Measurements from ENCODE around the gene SEC63. TPM values are rescaled to one million over a fixed set of nuclear protein-coding genes. Genes with fewer than 3 reads are reported as not detected.
A peak's percentile ranks its signal among the peaks of the same experiment; 100 is the strongest.
"Not testable (repeated sequence)": the region's sequence is repeated elsewhere in the genome, so short reads cannot be mapped to it uniquely, and the experiment has no call there.

Gene SEC63
- total RNA-seq, 1 donor from 2014 or later = 135 TPM

DNA sequence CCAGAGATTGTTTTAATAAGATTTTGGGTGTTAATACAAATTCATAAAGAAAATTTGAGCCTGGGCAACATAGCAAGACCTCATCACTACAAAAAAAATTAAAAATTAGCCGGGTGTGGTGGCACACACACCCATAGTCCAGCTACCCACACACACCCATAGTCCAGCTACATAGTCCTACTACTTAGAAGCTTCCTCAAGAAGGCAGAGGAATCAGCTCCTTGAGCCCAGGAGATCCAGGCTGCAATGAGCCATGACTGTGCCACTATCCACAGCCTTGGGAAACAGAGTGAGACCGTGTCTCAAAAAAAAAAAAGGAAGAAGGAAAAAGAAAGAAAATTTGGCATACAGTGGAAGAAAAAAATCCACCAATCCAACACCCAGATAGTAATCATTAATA is 16.8 kb downstream of the SEC63 start:
- ATAC-seq = no peak
- intact Hi-C loops (cut with DNase I) = no loop called here

DNA sequence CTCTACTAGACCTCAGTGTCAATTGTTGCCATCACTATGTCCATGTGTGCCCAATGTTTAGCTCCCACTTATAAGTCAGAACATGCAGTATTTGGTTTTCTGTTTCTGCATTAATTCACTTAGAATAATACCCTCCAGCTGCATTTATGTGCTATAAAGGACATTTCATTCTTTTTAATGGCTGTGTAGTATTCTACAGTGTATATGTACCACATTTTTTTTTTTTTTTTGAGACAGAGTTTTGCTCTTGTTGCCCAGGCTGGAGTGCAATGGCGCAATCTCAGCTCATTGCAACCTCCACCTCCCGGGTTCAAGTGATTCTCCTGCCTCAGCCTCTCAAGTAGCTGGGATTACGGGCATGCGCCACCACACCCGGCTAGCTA is 21.1 kb downstream of the SEC63 start:
- DNase-seq (ENCODE audit: low spot score); ATAC-seq; intact Hi-C loops (cut with DNase I): not testable (repeated sequence)

More for the DNA sequence above, 16.8 kb downstream of the SEC63 start:
- DNase-seq (ENCODE audit: low spot score) = no peak

DNA sequence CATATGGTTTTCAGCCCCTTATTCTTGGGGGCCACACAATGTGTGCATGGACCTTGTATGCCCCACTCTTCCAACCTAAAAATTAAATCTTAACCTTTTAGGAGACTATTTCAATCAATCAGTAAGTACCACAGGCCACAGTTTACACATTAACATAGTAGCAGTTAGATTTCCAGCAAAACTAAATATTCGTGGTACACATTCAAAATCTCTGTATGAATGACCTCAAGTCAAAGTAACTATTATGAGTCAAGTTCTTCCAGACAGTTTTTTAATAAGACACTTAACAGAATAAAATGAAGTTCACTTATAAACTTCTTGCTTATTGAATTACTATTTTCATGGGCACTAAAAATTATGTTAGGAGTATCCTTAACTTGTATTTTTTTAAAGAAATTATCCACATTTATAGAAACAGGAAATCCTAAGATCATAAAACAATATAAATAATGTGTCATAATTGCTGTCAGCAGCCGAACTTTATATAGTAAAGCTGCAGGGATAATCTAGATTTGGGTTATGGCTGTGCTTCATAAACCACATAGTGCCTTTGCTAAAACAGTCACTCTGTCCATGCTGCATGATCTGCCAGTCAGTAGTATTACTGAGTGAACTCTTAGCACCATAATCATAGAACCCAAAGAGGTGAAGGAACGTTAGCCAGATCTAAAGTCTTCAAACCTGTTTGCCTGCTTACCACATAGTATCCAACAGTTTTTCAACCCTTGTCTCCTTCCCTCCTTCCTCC is 21.7 kb downstream of the SEC63 start:
- intact Hi-C loops (cut with DNase I) = no loop called here

DNA sequence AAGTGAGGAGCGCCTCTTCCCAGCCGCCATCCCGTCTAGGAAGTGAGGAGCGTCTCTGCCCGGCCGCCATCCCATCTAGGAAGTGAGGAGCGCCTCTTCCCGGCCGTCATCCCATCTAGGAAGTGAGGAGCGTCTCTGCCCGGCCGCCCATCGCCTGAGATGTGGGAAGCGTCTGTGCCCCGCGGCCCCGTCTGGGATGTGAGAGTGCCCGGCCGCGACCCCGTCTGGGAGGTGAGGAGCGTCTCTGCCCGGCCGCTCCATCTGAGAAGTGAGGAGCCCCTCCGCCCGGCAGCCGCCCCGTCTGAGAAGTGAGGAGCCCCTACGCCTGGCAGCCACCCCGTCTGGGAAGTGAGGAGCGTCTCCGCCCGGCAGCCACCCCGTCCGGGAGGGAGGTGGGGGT is 23.8 kb downstream of the SEC63 start:
- DNase-seq (ENCODE audit: low spot score); intact Hi-C loops (cut with DNase I); ATAC-seq: not testable (repeated sequence)

More for the DNA sequence above, 21.7 kb downstream of the SEC63 start:
- DNase-seq (ENCODE audit: low spot score) = no peak
- ATAC-seq = no peak

DNA sequence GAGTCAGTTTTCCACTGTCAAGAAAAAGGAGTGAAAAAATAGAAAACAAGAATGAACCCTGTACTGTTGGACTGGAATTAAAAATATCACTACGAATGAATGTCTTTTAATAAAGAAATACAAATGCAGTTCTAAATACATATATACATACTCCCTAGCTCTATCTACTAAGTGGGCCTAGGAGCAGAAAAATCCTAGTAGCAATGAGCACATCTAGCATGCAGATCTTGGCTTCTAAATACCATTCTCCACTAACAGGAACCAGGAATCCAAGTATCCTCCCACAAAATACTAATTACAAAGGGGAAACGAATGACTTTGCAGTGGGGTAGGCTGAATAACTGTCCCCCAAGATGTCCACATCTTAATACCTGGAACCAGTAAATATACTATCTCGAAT is 25.4 kb downstream of the SEC63 start:
- DNase-seq (ENCODE audit: low spot score) (no peak), ATAC-seq (no peak)
- intact Hi-C loops (cut with DNase I) = no loop called here

GRCh38 chr6:107931894-107932293 is 26.1 kb downstream of the SEC63 start:
- intact Hi-C loops (cut with DNase I) = no loop called here
- DNase-seq (ENCODE audit: low spot score) (no peak), ATAC-seq (no peak)

DNA sequence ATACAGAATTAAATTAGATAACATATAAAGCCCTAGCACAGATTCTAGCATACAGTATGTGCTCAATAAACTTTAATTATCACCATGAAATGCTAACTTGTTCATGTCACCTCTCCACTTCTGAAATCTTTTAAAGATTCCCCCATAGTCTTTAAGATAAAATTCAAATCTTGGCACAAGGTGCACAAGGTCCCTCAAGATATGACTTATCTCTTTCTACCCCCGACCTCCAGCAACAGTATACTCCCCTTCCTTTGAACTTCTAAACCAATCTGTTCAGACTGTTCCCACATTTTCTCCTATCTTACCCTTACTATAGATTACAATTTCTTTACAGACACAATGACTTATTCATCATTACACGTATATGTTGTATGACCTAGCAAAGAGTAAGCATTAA is 29.0 kb downstream of the SEC63 start:
- intact Hi-C loops (cut with DNase I) = no loop called here
- DNase-seq (ENCODE audit: low spot score) (no peak), ATAC-seq (no peak)

- ATAC-seq (peak; percentile 74), DNase-seq (ENCODE audit: low spot score) (peak; percentile 61)
- intact Hi-C loops (cut with DNase I) = not testable (repeated sequence)
These were observed 31.1 kb downstream of the SEC63 start for GRCh38 chr6:107926697-107927544.

DNA sequence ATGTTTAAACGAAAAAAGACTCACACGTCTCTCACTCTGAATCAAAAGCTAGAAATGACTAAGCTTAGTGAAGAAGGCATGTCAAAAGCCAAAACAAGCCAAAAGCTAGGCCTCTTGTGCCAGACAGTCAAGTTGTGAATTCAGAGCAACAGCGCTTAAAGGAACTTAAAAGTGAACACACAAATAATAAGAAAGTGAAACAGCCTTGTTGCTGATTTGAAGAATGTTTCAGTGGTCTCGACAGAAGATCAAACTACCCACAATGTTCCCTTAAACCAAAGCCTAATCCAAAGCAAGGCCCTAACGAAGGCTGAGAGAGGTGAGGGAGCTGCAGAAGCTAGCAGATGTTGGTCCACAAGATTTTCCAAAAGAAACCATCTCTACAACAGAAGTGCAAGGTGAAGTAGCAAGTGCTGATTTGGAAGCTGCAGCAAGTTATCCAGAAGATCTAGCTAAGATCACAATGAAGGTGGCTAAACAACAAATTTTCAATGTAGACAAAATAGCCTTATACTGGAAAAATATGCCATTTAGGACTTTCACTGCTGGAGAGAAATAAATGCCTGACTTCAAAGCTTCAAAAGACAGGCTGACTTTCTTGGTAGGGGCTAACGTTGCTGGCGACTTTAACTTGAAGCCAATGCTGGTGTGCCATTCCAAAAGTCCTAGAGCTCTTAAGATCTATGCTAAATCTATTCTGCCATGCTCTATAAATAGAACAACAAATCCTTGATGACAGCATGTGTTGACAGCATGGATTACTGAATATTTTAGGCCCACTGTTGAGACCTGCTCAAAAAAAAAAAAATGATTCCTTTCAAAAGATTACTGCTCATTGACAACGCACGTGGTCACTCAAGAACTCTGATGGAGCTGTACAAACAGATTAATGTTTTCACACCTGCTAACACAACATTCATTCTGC is 40.3 kb downstream of the SEC63 start:
- DNase-seq (ENCODE audit: low spot score) = no peak
- no peak for ATAC-seq
- intact Hi-C loops (cut with DNase I) = no loop called here

DNA sequence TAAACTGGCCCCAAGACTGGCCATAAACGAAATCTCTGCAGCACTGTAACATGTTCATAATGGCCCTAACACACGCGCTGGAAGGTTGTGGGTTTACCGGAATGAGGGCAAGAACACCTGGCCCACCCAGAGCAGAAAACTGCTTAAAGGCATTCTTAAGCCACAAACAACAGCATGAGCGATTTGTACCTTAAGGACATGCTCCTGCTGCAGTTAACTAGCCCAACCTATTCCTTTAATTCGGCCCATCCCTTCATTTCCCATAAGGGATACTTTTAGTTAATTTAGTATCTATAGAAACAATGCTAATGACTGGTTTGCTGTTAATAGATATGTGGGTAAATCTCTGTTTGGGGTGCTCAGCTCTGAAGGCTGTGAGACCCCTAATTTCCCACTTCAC is 41.0 kb downstream of the SEC63 start:
- DNase-seq (ENCODE audit: low spot score); intact Hi-C loops (cut with DNase I); ATAC-seq: not testable (repeated sequence)

- ATAC-seq = no peak
- intact Hi-C loops (cut with DNase I) = no loop called here
These were observed 46.3 kb downstream of the SEC63 start for GRCh38 chr6:107911692-107912091.

DNA sequence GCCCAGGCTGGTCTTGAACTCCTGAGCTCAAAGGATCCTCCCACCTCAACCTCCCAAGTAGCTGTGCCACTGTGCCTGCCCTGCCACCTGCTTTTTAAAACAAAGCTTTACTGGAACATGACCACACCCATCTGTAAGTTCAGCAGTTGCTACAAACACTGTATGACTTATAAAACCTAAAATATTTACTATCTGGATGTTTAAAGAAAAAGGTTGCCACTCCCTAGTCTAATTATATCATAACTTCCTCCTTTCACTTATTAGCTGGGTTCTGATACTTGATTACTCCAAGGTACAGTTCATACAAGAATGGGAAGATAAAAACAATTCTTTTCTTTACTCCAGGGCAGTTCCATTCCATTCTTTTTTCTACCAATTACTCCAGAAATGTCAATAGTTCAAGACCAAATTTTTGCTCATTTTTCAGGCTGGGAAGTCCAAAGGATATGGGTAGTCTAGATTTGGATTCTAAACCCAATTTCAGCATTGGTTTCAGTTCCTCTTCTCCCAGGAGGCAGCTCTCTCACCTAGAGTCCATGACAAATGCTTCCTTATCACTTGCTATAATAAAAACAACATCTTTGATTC is 63.1 kb downstream of the SEC63 start:
- ATAC-seq (no peak), DNase-seq (ENCODE audit: low spot score) (no peak)
- intact Hi-C loops (cut with DNase I) = no loop called here

More at GRCh38 chr6:107911692-107912091, 46.3 kb downstream of the SEC63 start:
- DNase-seq (ENCODE audit: low spot score) = no peak

DNA sequence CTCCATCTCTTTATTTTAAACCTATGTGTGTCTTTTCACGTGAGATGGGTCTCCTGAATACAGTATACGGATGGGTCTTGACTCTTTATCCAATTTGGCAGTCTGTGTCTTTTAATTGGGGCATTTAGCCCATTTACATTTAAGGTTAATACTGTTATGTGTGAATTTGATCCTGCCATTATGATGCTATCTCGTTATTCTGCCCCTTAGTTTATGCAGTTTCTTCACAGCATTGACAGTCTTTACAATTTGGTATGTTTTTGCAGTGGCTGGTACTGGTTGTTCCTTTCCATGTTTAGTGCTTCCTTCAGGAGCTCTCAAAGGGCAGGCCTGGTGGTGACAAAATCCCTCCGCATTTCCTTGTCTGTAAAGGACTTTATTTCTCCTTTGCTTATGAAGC is 67.6 kb downstream of the SEC63 start:
- intact Hi-C loops (cut with DNase I); ATAC-seq; DNase-seq (ENCODE audit: low spot score): not testable (repeated sequence)

GRCh38 chr6:107885950-107886349 is 72.1 kb downstream of the SEC63 start:
- ATAC-seq; intact Hi-C loops (cut with DNase I); DNase-seq (ENCODE audit: low spot score): not testable (repeated sequence)

DNA sequence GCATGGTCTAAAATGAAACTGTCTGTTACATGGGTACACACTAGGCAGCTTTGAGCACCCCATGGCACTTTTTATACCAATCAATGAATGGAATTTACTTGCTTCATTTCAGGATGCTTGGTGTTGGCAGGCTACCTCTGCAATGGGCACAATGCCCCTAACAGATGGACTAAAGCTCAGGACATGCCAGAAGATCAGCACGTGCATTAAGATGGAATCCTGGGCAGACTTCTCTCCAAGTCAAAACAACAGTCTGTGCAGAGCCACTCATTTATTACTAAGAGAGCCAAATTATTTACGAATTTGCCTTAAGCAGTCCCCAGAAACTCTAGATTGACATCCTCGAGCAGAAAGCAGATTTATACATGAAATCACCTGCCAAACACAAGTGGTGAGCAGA is 78.1 kb downstream of the SEC63 start:
- intact Hi-C loops (cut with DNase I) = no loop called here
- no peak for ATAC-seq
- DNase-seq (ENCODE audit: low spot score) = no peak

DNA sequence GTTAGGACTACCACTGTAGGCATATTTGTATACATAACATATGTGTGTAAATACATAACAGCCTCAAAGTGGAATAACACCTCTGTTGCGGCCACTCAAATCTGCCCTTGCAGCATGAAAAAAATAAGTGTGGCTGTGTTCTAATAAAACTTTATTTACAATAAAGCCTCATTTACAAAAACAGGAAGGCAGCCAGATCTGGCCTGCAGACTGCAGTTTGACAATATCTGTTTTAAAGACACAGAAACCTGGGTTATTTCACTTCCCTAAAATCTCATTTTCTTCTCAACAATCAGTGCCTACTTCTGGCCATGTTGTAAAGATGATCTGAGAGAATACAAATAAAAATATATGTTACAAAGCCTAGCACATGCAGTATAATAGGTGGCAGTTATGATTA is 80.0 kb downstream of the SEC63 start:
- DNase-seq (ENCODE audit: low spot score) (no peak), ATAC-seq (no peak)
- intact Hi-C loops (cut with DNase I) = no loop called here

DNA sequence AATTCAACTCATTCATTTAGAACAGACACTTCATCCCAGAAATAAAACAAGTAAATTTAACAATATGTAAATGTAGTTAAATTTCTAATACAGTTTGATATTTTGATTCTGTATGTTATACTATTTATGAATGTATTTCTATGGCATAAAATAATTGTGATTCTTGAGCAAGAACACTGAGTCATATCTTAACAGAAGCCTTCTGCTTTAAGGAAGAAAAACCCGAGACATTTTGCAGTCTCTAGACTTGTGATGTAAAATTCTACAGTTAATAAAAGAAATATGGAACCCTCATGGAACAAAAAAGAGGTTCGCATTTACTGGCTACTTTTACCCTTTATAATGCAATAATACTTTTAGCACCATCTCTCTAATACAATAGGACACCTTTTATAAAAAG is 86.0 kb downstream of the SEC63 start:
- DNase-seq (ENCODE audit: low spot score) = no peak
- intact Hi-C loops (cut with DNase I) = no loop called here
- ATAC-seq = no peak

GRCh38 chr6:107871512-107871911 is 86.5 kb downstream of the SEC63 start:
- intact Hi-C loops (cut with DNase I); ATAC-seq; DNase-seq (ENCODE audit: low spot score): not testable (repeated sequence)

DNA sequence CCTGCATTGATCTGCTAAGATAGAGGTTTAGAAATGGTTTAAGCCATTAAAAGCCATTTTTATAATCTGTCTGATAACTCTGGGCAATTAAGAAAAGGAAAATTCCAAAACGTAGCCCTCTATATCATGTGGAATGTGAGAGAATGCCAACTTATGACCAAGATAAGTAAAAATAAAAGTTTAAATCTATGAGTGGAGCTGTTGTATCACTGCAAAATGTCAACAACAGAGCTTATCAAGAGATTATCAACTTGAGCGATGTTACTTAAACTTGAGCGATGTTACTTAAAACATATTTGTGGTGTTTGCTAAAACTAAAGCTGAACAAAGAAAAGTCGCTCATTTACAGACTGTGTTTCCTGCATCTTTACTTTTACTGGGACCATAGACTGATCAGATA is 87.0 kb downstream of the SEC63 start:
- no peak for DNase-seq (ENCODE audit: low spot score)
- no peak for ATAC-seq
- intact Hi-C loops (cut with DNase I) = no loop called here
